Activated CD4-positive, alpha-beta T cell treated with anti-CD3 and anti-CD28 coated beads, Interleukin-2, amount 10 ng/mL, durations not matched to agents 24 days and 14 days (primary cell): ENCODE results near the gene FCRL6. TPM values are rescaled to one million over a fixed set of nuclear protein-coding genes. Genes with fewer than 3 reads are reported as not detected.
A peak's percentile ranks its signal among the peaks of the same experiment; 100 is the strongest.

ENCODE experiments used
- DNase-seq: peaks from one replicate; pipeline ENCODE4 v3.0.0; 2022
- H3K27ac Mint-ChIP-seq: one replicate; pipeline ENCODE4 v1.8.0; 2022; ENCODE audit warnings: mild to moderate bottlenecking, mixed read lengths
- H3K27me3 Mint-ChIP-seq: one replicate; pipeline ENCODE4 v1.8.0; 2022; ENCODE audit warnings: mixed read lengths
- H3K36me3 Mint-ChIP-seq: one replicate; pipeline ENCODE4 v1.8.0; 2022; ENCODE audit warnings: low read depth, mild to moderate bottlenecking, mixed read lengths
- H3K4me1 Mint-ChIP-seq: one replicate; pipeline ENCODE4 v1.8.0; 2021; ENCODE audit warnings: mixed read lengths
- H3K4me3 Mint-ChIP-seq: one replicate; pipeline ENCODE4 v1.8.0; 2022; ENCODE audit warnings: mild to moderate bottlenecking, moderate library complexity, mixed read lengths
- H3K9me3 Mint-ChIP-seq: one replicate; pipeline ENCODE4 v1.8.0; 2021; ENCODE audit warnings: mixed read lengths
- intact Hi-C: fragments of 100-400 bp; cut with micrococcal nuclease; formaldehyde crosslinking; loops from one replicate; pipeline ENCODE4 v1.15.1; 2023
- total RNA-seq: library from RNA; stranded (reverse); gene quantifications from 2 replicates; pipeline ENCODE4 v1.2.3, GENCODE V29; 2022

Gene FCRL6
- total RNA-seq, 1 donor from 2014 or later: not detected

GRCh38 chr1:159854116-159854692, 52.0 kb downstream of the FCRL6 start:
- DNase-seq: peak; percentile 60
- Mint-ChIP-seq H3K9me3 (no peaks in the 10 kb centered on the region), H3K27ac (peak overlapping the region; percentile 23), H3K4me1 (peaks cover 14% of the 10 kb centered on the region), H3K4me3 (peak overlapping the region; percentile 84), H3K36me3 (no peaks in the 10 kb centered on the region), H3K27me3 (peaks cover 36% of the 10 kb centered on the region)
- intact Hi-C loops: loop anchor here (5.0 kb wide), 1 partner anchor 38 kb away; no protein-coding TSS in a partner anchor

DNA sequence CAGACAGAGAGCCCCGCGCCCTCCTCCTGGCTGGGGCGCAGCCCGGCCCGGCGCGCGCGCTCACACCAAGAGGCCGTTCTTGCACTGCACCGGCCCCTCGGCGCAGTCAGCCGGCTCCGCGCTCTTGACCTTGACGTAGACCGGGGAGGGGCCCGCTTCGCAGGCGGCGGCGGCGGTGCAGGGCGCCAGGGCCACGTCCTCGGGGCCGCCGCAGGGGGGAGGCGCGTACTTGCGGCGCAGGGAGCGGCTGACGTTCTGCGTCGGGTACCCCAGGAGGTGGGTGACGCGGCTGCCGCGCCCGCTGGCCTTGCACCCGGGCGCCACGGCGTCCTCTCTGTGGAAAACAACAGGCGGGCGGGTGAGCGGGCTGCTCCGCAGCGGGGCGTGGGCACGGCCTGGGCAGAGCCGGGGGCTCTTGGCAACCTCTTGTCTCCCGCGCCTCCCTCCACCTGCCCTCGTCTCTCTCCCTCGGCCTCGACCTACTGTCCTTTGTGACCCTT, 52.6 kb downstream of the FCRL6 start:
- Mint-ChIP-seq H3K36me3 (no peaks in the 10 kb centered on the region), H3K9me3 (no peaks in the 10 kb centered on the region), H3K27me3 (peaks cover 36% of the 10 kb centered on the region), H3K4me3 (peak overlapping the region; percentile 84), H3K27ac (no peak overlapping the region), H3K4me1 (peaks cover 14% of the 10 kb centered on the region)
- intact Hi-C loops: loop anchor here (5.0 kb wide), 1 partner anchor 38 kb away; no protein-coding TSS in a partner anchor
- peak; percentile 91 for DNase-seq

DNA sequence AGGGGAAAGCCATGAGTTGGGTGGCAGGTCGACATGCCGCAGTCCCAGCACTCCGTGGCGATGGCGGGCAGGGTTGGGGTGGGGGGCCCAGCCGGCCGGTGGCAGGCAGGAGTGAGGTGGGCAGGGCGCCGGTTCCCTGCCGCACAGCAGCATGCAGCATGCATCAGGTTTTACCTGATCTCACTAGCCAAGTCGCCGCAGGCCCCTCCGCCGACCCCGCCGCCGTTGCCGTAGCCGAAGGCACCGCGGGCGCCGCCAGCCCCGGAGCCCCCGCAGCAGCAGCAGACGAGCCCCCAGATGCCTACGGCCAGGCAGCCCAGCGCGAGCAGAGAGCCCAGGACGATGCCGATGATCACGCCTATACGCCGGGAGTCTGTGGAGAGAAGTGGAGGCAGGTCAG, 53.5 kb downstream of the FCRL6 start:
- H3K4me3 Mint-ChIP-seq: peak overlapping the region; percentile 13
- H3K27me3 Mint-ChIP-seq: peaks cover 29% of the 10 kb centered on the region
- no peaks in the 10 kb centered on the region for H3K36me3 Mint-ChIP-seq
- H3K9me3 Mint-ChIP-seq: no peaks in the 10 kb centered on the region
- no peak overlapping the region for H3K27ac Mint-ChIP-seq
- DNase-seq: no peak
- peaks cover 13% of the 10 kb centered on the region for H3K4me1 Mint-ChIP-seq
- intact Hi-C loops: no loop called here

GRCh38 chr1:159856576-159856975, 54.4 kb downstream of the FCRL6 start:
- Mint-ChIP-seq H3K4me3 (no peak overlapping the region), H3K36me3 (no peaks in the 10 kb centered on the region), H3K4me1 (peaks cover 13% of the 10 kb centered on the region), H3K9me3 (no peaks in the 10 kb centered on the region), H3K27me3 (peaks cover 21% of the 10 kb centered on the region), H3K27ac (no peak overlapping the region)
- no peak for DNase-seq
- intact Hi-C loops: no loop called here

DNA sequence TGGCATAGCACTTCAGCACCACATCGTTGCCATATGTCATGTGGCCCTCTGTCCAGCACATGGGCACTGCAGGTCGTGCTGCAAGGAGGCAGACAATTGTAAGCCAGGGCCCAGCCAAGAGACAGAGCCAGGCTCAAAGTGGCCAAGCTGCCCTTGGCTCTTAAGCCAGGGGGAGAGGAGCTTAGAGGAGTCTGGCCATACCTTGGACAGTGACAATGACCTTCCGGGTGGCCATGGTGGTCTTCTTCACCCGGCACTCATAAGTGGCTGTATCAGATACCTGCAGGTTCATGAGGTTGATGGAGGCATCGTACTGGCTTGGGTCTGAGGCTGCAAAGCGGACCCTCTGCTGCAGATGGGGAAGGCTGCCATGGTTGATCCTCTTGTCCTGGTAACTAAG, 55.7 kb downstream of the FCRL6 start:
- H3K9me3 Mint-ChIP-seq: no peaks in the 10 kb centered on the region
- DNase-seq: no peak
- peaks cover 13% of the 10 kb centered on the region for H3K4me1 Mint-ChIP-seq
- intact Hi-C loops: no loop called here
- H3K36me3 Mint-ChIP-seq: no peaks in the 10 kb centered on the region
- no peak overlapping the region for H3K4me3 Mint-ChIP-seq
- peaks cover 17% of the 10 kb centered on the region for H3K27me3 Mint-ChIP-seq
- no peak overlapping the region for H3K27ac Mint-ChIP-seq

- DNase-seq: no peak
- H3K9me3 Mint-ChIP-seq: no peaks in the 10 kb centered on the region
- peaks cover 11% of the 10 kb centered on the region for H3K27me3 Mint-ChIP-seq
- H3K27ac Mint-ChIP-seq: no peak overlapping the region
- H3K4me3 Mint-ChIP-seq: no peak overlapping the region
- H3K36me3 Mint-ChIP-seq: no peaks in the 10 kb centered on the region
- intact Hi-C loops: no loop called here
- H3K4me1 Mint-ChIP-seq: peaks cover 11% of the 10 kb centered on the region
Observed at GRCh38 chr1:159859767-159860322, 57.7 kb downstream of the FCRL6 start.

DNA sequence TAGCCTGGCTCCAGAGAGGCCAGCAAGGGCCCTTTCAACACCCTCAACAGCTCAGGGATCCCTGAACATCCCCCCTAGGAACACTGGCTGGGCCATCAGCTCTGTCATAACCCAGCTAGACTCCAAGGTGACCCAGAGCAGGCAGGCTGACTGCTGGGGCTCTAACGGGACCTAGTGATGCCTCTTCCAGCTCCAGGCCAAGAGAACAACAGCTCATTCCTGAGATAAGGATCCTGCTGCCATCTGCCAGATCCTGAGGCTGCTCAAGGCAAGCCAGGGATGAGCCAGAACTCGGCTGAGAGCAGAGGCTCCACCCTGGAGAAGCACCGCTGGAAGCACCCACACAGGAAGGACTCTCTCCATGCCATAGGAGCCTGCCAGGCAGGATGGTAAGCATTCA, 58.3 kb downstream of the FCRL6 start:
- H3K27me3 Mint-ChIP-seq: peaks cover 6% of the 10 kb centered on the region
- no peak for DNase-seq
- H3K9me3 Mint-ChIP-seq: no peaks in the 10 kb centered on the region
- H3K4me3 Mint-ChIP-seq: no peak overlapping the region
- no peak overlapping the region for H3K27ac Mint-ChIP-seq
- intact Hi-C loops: no loop called here
- H3K36me3 Mint-ChIP-seq: no peaks in the 10 kb centered on the region
- H3K4me1 Mint-ChIP-seq: peaks cover 7% of the 10 kb centered on the region

GRCh38 chr1:159861218-159861617, 59.1 kb downstream of the FCRL6 start:
- DNase-seq: no peak
- peaks cover 7% of the 10 kb centered on the region for H3K4me1 Mint-ChIP-seq
- no peaks in the 10 kb centered on the region for H3K9me3 Mint-ChIP-seq
- H3K36me3 Mint-ChIP-seq: no peaks in the 10 kb centered on the region
- H3K4me3 Mint-ChIP-seq: no peak overlapping the region
- intact Hi-C loops: no loop called here
- H3K27ac Mint-ChIP-seq: no peak overlapping the region
- H3K27me3 Mint-ChIP-seq: peaks cover 6% of the 10 kb centered on the region

DNA sequence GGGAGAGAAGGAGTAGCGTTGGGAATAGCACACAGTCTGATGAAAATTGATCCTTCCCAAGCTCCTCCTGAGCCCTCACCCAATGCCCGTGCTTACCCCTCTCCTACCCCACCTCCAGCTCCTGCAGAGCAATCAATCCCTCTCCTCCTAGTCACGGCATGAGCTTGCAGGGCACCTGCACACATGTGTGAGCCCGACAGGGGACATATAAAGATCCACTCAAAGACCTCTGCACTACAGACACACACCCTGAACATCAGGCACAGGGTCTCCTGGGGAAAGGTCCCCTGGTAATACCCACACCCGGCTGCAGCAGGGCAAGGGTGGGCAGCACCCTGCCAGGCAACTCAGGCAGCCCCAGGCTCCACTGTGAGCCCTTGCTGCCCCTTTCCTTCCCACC, 59.9 kb downstream of the FCRL6 start:
- intact Hi-C loops: no loop called here
- Mint-ChIP-seq H3K27ac (no peak overlapping the region), H3K36me3 (no peaks in the 10 kb centered on the region), H3K4me1 (peaks cover 12% of the 10 kb centered on the region), H3K9me3 (no peaks in the 10 kb centered on the region), H3K4me3 (no peak overlapping the region), H3K27me3 (peaks cover 7% of the 10 kb centered on the region)
- no peak for DNase-seq

DNA sequence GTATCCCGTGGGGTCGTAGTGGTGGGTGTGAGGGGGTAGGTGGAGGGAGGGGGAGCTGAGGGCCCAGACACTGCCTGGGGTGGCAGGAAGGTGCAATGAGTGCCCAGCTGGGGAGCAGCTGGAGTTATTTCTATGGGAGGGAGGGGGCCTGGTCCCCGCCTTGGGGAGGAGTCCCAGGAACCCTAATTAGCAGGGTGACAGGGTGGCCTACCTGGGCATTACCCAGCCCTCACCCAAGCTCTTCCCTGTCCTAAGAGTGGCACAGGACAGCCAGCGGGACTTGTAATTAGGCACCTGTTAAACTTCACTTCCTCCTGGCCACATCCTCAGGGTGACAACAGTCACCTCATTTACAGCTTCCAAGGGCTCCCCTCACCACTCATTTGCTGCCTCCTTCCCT, 60.4 kb downstream of the FCRL6 start, which contains the start of gene VSIG8:
Gene VSIG8, minus strand, starts transcription at position 101 of the 400 bp plus-strand sequence. CDS start 136 bp downstream, outside the sequence.
- intact Hi-C loops: no loop called here
- no peak within 1 kb of the TSS for H3K27ac Mint-ChIP-seq

DNA sequence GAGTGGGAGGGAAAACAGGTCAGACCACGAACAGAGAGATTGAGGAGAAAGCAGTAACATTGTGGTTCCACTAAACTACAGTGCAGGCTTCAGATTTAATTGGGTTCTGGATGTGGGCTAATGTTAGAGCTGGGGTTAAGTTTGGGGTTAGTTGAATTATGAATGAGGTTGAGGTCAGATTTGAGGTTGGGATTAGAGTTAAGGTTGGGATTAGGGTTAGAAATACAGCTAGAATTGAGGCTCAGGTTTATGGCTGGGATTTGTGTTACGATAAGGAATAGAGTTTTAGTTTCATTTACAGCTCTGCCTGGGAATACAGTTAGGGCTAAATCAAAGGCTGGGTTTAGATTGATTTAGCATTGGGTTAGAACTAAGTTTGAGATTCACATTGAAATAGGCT, 62.1 kb downstream of the FCRL6 start:
- no peak for DNase-seq
- Mint-ChIP-seq H3K27me3 (peaks cover 9% of the 10 kb centered on the region), H3K4me3 (no peak overlapping the region), H3K27ac (no peak overlapping the region), H3K4me1 (peaks cover 18% of the 10 kb centered on the region), H3K36me3 (no peaks in the 10 kb centered on the region), H3K9me3 (no peaks in the 10 kb centered on the region)
- intact Hi-C loops: no loop called here

More for the DNA sequence above, 60.4 kb downstream of the FCRL6 start, which contains the start of gene VSIG8:
- no peak for DNase-seq
- no peaks in the 10 kb centered on the region for H3K9me3 Mint-ChIP-seq
- no peaks in the 10 kb centered on the region for H3K36me3 Mint-ChIP-seq
- H3K4me1 Mint-ChIP-seq: peaks cover 14% of the 10 kb centered on the region
- no peak within 1 kb of the TSS for H3K4me3 Mint-ChIP-seq
- peaks cover 9% of the 10 kb centered on the region for H3K27me3 Mint-ChIP-seq

Other genes with a start within 250 kb of the FCRL6 start
- not detected in 2 replicates for gene APCS, start 214.5 kb upstream of the FCRL6 start, total RNA-seq
- gene CRP, start 87.8 kb upstream of the FCRL6 start, total RNA-seq: not detected in 2 replicates
- 30.9 and 33.0 TPM in 2 replicates for gene DUSP23, start 21.4 kb upstream of the FCRL6 start, total RNA-seq
- 1.1 and 1.2 TPM in 2 replicates for gene SLAMF8, start 24.5 kb downstream of the FCRL6 start, total RNA-seq
- not detected in 2 replicates for gene VSIG8, start 60.3 kb downstream of the FCRL6 start, total RNA-seq
- gene CFAP45, start 97.8 kb downstream of the FCRL6 start, total RNA-seq: 1.5 TPM in 2 replicates
- 488 and 517 TPM in 2 replicates for gene TAGLN2, start 123.1 kb downstream of the FCRL6 start, total RNA-seq
- not detected in 2 replicates for gene IGSF9, start 143.3 kb downstream of the FCRL6 start, total RNA-seq
- gene SLAMF9, start 151.9 kb downstream of the FCRL6 start, total RNA-seq: not detected in 2 replicates
- 5.5 and 5.8 TPM in 2 replicates for gene PIGM, start 229.6 kb downstream of the FCRL6 start, total RNA-seq